ENCODE results near the gene TMEM95.

Gene TMEM95

GRCh38 chr17:7325031-7325528 lies 29.9 kb upstream of the TMEM95 start:
- no peak overlapping the region for H3K4me3 ChIP-seq (ENCODE audit: low read depth, low read length)
- no peak for DNase-seq (ENCODE audit: low read depth)
- no peak for TF ChIP-seq CTCF (conservative IDR thresholded peaks at IDR 0.05; ENCODE audit: low read depth, low read length)

GRCh38 chr17:7326186-7326585 lies 28.8 kb upstream of the TMEM95 start:
- TF ChIP-seq CTCF (conservative IDR thresholded peaks at IDR 0.05; ENCODE audit: low read depth, low read length) = no peak
- no peak overlapping the region for H3K4me3 ChIP-seq (ENCODE audit: low read depth, low read length)
- DNase-seq (ENCODE audit: low read depth) = no peak

DNA sequence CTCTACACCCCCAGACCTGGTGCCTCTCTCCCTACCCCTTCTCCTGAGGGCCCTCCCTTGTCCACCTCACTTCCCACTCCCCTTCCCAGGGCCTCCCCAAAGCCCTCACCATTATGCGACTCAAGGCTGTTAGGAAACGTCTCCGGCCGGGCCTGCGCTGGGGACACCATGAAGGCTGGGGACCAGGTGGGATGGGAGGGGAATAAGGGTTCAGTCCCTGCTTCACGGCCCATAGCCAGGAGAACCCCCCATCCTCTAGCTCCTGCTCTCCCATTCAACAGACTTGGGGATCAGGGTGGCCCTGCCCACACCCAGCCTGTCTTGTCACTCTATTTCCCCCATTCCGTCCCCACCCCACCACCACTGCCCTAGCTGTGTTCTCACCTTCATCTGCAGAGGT lies 27.9 kb upstream of the TMEM95 start:
- DNase-seq (ENCODE audit: low read depth) = no peak
- no peak for TF ChIP-seq CTCF (conservative IDR thresholded peaks at IDR 0.05; ENCODE audit: low read depth, low read length)
- H3K4me3 ChIP-seq (ENCODE audit: low read depth, low read length) = no peak overlapping the region

DNA sequence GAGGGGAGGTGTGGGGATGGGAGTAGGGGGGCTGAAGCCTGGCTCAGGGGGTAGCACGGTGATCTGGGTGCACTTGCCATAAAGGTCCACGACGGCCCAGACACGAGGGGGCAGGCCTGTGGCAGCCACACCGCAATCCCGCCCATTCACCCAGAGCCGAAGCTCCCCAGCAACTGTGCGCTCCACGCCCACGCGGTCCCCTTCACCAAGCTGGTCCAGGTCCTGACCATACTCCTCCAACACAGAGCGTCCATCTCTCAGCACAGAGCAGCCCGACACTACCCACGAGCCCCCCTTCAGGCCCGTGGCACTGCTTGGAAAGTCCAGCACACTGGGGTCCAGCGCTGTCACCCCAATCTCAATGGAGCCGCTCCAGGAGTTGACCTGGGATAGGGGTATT lies 27.5 kb upstream of the TMEM95 start:
- no peak for TF ChIP-seq CTCF (conservative IDR thresholded peaks at IDR 0.05; ENCODE audit: low read depth, low read length)
- DNase-seq (ENCODE audit: low read depth) = no peak
- no peak overlapping the region for H3K4me3 ChIP-seq (ENCODE audit: low read depth, low read length)

DNA sequence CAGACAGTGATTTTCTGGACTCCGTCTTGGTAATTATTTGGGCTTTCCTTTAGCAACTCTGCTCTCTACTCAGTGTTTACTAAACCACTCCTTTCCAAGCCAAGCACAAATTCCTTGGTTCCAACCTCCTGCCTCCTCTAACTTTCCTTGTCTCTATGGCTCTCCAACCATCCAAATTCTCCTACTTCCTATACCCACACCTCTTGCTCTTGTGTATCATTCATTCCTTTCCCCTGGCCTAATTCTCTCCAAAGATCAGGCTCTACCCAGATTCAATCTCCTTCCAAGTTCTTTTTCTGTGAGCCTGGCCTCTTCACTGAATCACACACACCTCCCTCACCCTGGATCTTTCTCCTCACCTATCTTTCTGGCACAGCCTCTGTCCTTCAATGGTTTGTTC lies 26.9 kb upstream of the TMEM95 start:
- no peak overlapping the region for H3K4me3 ChIP-seq (ENCODE audit: low read depth, low read length)
- DNase-seq (ENCODE audit: low read depth) = no peak
- no peak for TF ChIP-seq CTCF (conservative IDR thresholded peaks at IDR 0.05; ENCODE audit: low read depth, low read length)

DNA sequence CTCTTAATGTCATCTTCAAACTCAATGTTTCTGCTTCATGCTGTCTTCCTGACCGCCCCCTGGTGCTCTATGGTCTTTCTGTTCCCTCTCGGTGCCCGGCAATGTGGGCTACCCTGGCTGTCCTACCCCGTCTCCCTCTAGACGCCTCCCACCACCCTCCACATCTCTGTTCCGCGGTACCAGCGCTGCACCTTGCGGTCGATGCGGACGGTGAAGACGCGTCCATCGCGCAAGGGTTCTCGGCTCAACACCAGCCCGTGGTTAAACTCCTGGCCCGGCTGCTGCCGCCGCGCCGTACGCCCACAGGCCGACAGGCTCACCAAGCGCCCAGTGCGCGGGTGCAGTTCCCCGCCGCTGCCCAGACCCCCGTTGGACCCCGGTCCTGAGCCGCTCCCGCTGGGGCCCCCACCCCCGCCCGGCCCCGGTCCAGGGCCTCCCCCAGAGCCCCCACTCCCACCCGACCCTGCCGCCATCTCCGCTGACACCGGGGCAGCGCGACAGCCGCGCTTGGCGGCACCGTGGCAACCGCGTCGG lies 26.0 kb upstream of the TMEM95 start, which contains the start of gene NEURL4:
TSS of gene NEURL4 (minus strand) at position 496 of the 534 bp plus-strand sequence. CDS start at position 473, 23 bp downstream.
- DNase-seq (ENCODE audit: low read depth) = no peak
- peak within 1 kb of the TSS; percentile 90 for H3K4me3 ChIP-seq (ENCODE audit: low read depth, low read length)
- peak; percentile 19 for TF ChIP-seq CTCF (conservative IDR thresholded peaks at IDR 0.05; ENCODE audit: low read depth, low read length)

DNA sequence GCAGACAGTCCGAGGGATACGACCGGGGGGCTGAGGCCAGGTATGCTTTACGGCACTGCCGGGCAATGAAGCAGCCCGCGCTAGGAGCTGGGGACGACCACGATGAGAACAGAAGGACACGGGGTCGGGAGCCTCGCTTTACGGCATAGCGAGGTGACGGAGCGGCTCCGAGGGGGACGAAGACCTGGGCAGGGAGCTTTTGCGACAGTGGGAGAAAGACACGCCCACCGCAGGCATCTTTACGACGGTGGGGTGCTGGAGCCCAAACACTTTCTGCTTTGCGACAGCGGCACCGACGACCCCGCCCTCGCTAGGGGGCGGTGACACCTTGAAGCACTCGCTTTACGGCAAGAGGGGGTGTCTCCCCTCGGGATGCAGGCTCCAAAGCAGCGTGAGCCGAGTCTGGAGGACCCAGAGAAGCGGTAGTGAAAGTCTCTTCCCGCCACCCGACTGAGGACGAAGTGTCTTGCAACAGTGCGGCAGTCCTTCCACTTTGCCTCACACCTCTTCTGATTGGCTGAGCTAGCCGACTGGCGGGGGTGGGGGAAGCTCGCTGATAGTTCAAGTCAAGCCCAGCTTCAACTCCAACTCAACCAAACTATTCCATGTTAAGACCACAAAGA lies 25.5 kb upstream of the TMEM95 start:
- TF ChIP-seq CTCF (conservative IDR thresholded peaks at IDR 0.05; ENCODE audit: low read depth, low read length) = peak; percentile 8
- DNase-seq (ENCODE audit: low read depth) = peak; percentile 99
- peak overlapping the region; percentile 90 for H3K4me3 ChIP-seq (ENCODE audit: low read depth, low read length)
